Panc1 (cell line): ENCODE results near the gene AUNIP.

ENCODE experiments used
- SIN3A ChIP-seq: IDR thresholded peaks from 2 replicates; pipeline ENCODE4 v1.6.1; 2012; ENCODE audit warnings: low read depth, mild to moderate bottlenecking, low read length, moderate library complexity, borderline replicate concordance; ENCODE audit not compliant: insufficient read depth
- TCF7L2 ChIP-seq: IDR thresholded peaks from 2 replicates; pipeline ENCODE4 v1.6.1; 2011; ENCODE audit warnings: mild to moderate bottlenecking, low read depth, low read length, inconsistent platforms
- TF ChIP-seq, protein P1 (sequence below): fragments of 450-650 bp; IDR thresholded peaks from 2 replicates; pipeline ENCODE4 v1.5.1; 2017; ENCODE audit warnings: mild to moderate bottlenecking

DNA sequence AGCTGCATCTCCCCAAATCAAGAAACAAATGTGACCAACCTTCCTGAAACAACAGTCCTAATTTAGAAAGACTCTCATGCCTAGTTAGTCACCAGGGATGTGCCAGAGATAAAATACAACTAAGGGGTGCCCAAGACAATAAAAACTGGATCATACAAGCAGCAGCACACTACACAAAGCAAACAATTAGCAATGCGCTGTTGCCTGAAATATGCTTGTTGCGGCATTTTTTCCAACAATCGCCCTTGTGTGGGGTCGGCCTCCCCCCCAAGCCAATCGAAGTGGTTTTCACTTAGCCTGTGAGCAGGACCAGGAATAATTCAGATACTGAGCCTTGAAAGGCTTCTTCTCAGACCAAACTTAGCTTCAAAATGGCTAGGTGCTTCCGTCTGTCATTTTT is 48.3 kb upstream of the AUNIP start:
- TF ChIP-seq, protein P1, sequence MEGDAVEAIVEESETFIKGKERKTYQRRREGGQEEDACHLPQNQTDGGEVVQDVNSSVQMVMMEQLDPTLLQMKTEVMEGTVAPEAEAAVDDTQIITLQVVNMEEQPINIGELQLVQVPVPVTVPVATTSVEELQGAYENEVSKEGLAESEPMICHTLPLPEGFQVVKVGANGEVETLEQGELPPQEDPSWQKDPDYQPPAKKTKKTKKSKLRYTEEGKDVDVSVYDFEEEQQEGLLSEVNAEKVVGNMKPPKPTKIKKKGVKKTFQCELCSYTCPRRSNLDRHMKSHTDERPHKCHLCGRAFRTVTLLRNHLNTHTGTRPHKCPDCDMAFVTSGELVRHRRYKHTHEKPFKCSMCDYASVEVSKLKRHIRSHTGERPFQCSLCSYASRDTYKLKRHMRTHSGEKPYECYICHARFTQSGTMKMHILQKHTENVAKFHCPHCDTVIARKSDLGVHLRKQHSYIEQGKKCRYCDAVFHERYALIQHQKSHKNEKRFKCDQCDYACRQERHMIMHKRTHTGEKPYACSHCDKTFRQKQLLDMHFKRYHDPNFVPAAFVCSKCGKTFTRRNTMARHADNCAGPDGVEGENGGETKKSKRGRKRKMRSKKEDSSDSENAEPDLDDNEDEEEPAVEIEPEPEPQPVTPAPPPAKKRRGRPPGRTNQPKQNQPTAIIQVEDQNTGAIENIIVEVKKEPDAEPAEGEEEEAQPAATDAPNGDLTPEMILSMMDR, result no peak
- TF ChIP-seq TCF7L2 (no peak), SIN3A (no peak)
